GM19025 (cell line): Measurements from ENCODE around the gene RECK.
"Not testable (repeated sequence)": the region's sequence is repeated elsewhere in the genome, so short reads cannot be mapped to it uniquely, and the experiment has no call there.

Experiments used
- ATAC-seq: cut with Tn5 transposase; IDR thresholded peaks from one replicate; pipeline ENCODE4 v1.9.1; 2021; ENCODE audit warnings: mild to moderate bottlenecking, low read depth, moderate library complexity; ENCODE audit not compliant: unreplicated experiment

Gene RECK

GRCh38 chr9:36102742-36103495 lies 66.2 kb downstream of the RECK start:
- ATAC-seq, result no peak

GRCh38 chr9:36109071-36109470 lies 72.4 kb downstream of the RECK start:
- no peak for ATAC-seq

GRCh38 chr9:36110434-36110833 lies 73.7 kb downstream of the RECK start:
- no peak for ATAC-seq

GRCh38 chr9:36112516-36112915 lies 75.8 kb downstream of the RECK start:
- no peak for ATAC-seq

GRCh38 chr9:36113999-36114398 lies 77.3 kb downstream of the RECK start:
- no peak for ATAC-seq

GRCh38 chr9:36116593-36116992 lies 79.9 kb downstream of the RECK start:
- ATAC-seq, result no peak

GRCh38 chr9:36118201-36118600 lies 81.5 kb downstream of the RECK start:
- ATAC-seq, result no peak

GRCh38 chr9:36118706-36119105 lies 82.0 kb downstream of the RECK start:
- ATAC-seq, result no peak

- ATAC-seq, result no peak
These were observed 82.8 kb downstream of the RECK start for GRCh38 chr9:36119476-36119875.

GRCh38 chr9:36120705-36121104 lies 84.0 kb downstream of the RECK start:
- ATAC-seq, result no peak

GRCh38 chr9:36121971-36122370 lies 85.3 kb downstream of the RECK start:
- ATAC-seq, result no peak

- ATAC-seq, result no peak
These were observed 86.8 kb downstream of the RECK start for GRCh38 chr9:36123515-36123914.

GRCh38 chr9:36125062-36125855 lies 88.5 kb downstream of the RECK start:
- no peak for ATAC-seq

- ATAC-seq, result no peak
These were observed 89.5 kb downstream of the RECK start for GRCh38 chr9:36126016-36126730.

GRCh38 chr9:36127652-36128244 lies 91.0 kb downstream of the RECK start:
- no peak for ATAC-seq

GRCh38 chr9:36128349-36128748 lies 91.6 kb downstream of the RECK start:
- ATAC-seq, result no peak

- ATAC-seq, result no peak
These were observed 92.4 kb downstream of the RECK start for GRCh38 chr9:36129139-36129538.

GRCh38 chr9:36131666-36132065 lies 95.0 kb downstream of the RECK start:
- not testable (repeated sequence) for ATAC-seq

- no peak for ATAC-seq
These were observed 95.4 kb downstream of the RECK start for GRCh38 chr9:36132086-36132485.

- no peak for ATAC-seq
These were observed 98.2 kb downstream of the RECK start for GRCh38 chr9:36134761-36135505.
